ENCODE data around the gene C19orf12.
A peak's percentile ranks its signal among the peaks of the same experiment; 100 is the strongest.

Gene C19orf12

DNA sequence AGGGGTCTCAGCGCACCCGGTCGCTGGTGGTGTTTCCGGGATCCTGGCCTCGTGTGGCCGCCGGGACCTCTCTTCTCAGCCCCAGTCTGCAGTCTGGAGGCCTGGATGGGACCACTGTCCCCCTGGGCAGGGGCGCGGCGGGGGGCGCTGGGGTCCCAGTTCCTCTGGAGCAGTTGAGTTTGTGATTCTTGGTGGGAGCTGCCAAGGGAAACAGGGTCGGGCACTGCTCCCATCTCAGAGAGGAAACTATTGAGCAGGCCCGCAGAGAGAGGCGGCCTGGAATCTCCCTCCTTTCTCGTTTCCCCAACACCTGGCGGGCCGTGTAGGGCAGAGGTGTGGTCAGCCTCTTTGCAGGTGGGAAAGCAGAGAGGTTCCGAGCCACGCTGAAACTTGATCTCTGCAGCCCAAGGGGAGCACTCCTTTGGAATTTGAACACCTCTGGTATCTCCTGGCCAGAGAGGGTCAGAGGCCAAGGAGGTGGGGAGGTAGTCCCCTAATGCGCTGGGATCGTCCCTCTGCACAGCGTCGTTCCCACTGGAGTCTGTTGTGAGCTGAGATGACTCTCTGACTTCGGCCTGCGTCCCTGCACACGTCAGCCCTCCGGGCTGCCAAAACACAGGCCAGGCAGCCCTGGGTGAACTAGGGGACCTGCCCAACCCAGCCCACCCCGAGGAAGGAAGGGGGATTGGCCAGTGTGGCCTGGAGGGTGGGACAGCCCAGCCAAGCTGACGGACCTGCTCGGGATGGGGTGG, 49.1 kb downstream of the C19orf12 start:
- H3K4me3 ChIP-seq (ENCODE audit: severe bottlenecking) = peak overlapping the region; percentile 71
- H3K27me3 ChIP-seq (ENCODE audit: insufficient read depth, poor library complexity, severe bottlenecking) = no peaks in the 10 kb centered on the region
- ATAC-seq (ENCODE audit: low read depth) = peak; percentile 43
- peaks cover 27% of the 10 kb centered on the region for H3K4me1 ChIP-seq (ENCODE audit: insufficient read depth, poor library complexity, severe bottlenecking)
- H3K36me3 ChIP-seq (ENCODE audit: low read depth) = no peaks in the 10 kb centered on the region
- DNase-seq (ENCODE audit: low spot score) = no peak
- TF ChIP-seq, protein P1, sequence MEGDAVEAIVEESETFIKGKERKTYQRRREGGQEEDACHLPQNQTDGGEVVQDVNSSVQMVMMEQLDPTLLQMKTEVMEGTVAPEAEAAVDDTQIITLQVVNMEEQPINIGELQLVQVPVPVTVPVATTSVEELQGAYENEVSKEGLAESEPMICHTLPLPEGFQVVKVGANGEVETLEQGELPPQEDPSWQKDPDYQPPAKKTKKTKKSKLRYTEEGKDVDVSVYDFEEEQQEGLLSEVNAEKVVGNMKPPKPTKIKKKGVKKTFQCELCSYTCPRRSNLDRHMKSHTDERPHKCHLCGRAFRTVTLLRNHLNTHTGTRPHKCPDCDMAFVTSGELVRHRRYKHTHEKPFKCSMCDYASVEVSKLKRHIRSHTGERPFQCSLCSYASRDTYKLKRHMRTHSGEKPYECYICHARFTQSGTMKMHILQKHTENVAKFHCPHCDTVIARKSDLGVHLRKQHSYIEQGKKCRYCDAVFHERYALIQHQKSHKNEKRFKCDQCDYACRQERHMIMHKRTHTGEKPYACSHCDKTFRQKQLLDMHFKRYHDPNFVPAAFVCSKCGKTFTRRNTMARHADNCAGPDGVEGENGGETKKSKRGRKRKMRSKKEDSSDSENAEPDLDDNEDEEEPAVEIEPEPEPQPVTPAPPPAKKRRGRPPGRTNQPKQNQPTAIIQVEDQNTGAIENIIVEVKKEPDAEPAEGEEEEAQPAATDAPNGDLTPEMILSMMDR (IDR thresholded peaks at IDR 0.05; ENCODE audit: poor library complexity, severe bottlenecking) = no peak
- no peaks in the 10 kb centered on the region for H3K9me3 ChIP-seq (ENCODE audit: severe bottlenecking)
- no peak overlapping the region for H3K27ac ChIP-seq (ENCODE audit: poor library complexity, severe bottlenecking)

DNA sequence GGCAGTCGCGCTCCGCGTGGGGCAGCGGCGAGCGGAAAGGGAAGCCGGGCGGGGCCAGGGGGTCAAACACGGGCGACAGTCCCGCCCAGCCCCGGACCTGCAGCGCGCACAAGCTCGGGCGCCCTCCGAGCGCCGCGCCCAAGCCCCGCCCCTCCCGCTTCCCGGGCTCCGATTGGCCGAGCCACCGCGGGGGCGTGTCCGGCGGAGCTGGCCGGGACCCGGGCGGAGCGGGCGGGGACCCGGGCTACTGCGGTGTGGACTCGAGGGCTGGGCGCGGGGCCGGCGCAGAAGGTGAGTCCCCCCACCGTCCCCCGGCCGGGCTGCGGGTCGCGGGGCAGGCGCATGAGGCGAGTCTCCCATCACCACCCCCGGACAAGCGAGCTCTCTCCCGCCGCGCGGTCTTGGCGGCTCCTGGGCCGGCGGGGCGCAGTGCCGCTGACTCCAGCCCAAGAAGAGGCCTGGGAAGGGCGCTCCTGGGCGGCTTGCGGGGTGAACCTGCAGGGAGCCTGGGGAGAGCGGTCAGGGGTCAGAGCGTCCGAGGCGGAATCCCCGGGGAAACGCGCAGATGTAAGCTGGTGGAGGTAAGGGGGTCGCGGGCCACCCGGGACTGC, 49.7 kb downstream of the C19orf12 start, which contains the start of gene PLEKHF1:
Gene PLEKHF1, plus strand, starts transcription at position 247 of the 611 bp plus-strand sequence. CDS start 8,379 bp downstream, outside the sequence.
- Histone ChIP-seq H3K9me3 (ENCODE audit: severe bottlenecking) (no peaks in the 10 kb centered on the region), H3K4me3 (ENCODE audit: severe bottlenecking) (peak within 1 kb of the TSS; percentile 71), H3K36me3 (ENCODE audit: low read depth) (no peaks in the 10 kb centered on the region), H3K4me1 (ENCODE audit: insufficient read depth, poor library complexity, severe bottlenecking) (peaks cover 26% of the 10 kb centered on the region), H3K27ac (ENCODE audit: poor library complexity, severe bottlenecking) (no peak within 1 kb of the TSS), H3K27me3 (ENCODE audit: insufficient read depth, poor library complexity, severe bottlenecking) (no peaks in the 10 kb centered on the region)
- ATAC-seq (ENCODE audit: low read depth) (peak; percentile 84), DNase-seq (ENCODE audit: low spot score) (peak; percentile 64)
- TF ChIP-seq, protein P1 (IDR thresholded peaks at IDR 0.05; ENCODE audit: poor library complexity, severe bottlenecking) = no peak

DNA sequence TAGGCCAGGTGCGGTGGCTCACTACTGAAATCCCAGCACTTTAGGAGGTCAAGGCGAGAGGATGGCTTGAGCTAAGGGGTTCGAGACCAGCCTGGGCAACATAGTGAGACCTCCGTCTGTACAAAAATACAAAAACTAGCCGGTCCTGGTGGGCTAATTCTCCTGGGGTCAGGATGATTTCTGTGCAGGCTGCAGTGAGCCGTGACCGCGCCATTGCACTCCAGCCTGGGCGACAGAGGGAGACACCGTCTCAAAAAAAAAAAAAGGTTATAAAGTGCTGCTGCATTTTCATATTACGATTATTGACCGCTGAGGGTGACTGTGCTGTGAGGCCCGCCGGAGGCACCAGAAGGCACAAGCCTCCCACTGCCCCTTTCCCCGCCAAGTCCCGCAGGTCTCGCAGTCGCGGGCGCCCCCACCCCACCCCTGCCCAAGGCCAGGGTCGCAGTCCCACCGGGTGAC, 50.3 kb downstream of the C19orf12 start:
- Histone ChIP-seq H3K27ac (ENCODE audit: poor library complexity, severe bottlenecking) (no peak overlapping the region), H3K4me1 (ENCODE audit: insufficient read depth, poor library complexity, severe bottlenecking) (peaks cover 26% of the 10 kb centered on the region), H3K36me3 (ENCODE audit: low read depth) (no peaks in the 10 kb centered on the region), H3K4me3 (ENCODE audit: severe bottlenecking) (peak overlapping the region; percentile 71), H3K9me3 (ENCODE audit: severe bottlenecking) (no peaks in the 10 kb centered on the region), H3K27me3 (ENCODE audit: insufficient read depth, poor library complexity, severe bottlenecking) (no peaks in the 10 kb centered on the region)
- DNase-seq (ENCODE audit: low spot score) (no peak), ATAC-seq (ENCODE audit: low read depth) (peak; percentile 6)
- TF ChIP-seq, protein P1 (IDR thresholded peaks at IDR 0.05; ENCODE audit: poor library complexity, severe bottlenecking) = no peak

DNA sequence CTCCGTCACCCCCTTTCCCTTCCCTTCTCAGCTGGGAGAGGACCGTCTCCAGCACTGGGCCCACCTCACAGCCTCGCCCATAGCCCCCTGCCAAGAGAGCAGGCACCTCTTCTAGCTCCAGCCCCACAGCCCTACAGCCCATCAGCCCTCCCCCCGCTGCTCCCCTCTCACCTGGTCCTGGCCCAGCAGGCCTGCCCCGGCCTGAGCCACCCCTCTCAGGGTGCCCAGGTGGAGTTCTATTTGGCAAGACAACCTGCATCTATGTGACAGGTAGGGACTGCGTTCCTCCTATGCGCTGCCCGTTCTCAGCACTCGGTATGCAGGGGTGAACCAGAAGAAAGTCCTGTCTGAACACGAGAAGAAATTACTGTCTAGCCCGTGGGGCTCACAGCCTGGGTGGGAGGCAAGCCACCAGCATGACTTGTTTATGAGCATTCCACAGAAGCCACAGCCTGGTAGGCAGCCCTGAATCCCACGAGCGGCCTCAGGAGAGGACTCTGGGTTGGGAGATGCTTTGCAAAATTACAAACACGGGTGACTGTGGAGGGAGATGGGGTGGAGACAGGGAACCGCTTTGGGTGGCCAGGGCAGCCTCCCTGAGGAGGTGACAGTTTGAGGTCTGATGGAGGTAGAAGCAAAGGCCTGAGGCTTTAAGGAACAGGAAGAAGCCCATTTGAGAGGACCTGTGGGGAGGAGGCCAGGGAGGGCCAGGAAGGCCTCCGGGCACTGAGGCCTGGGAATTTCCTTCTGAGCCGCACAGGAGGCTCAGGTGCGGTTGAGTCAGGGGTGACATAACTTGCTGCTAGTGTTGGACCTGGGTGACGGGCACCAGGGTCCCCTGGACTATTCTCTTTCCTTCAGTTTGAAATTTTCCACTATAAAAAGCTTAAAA, 51.0 kb downstream of the C19orf12 start:
- no peak for ATAC-seq (ENCODE audit: low read depth)
- H3K4me3 ChIP-seq (ENCODE audit: severe bottlenecking) = no peak overlapping the region
- H3K27me3 ChIP-seq (ENCODE audit: insufficient read depth, poor library complexity, severe bottlenecking) = no peaks in the 10 kb centered on the region
- H3K27ac ChIP-seq (ENCODE audit: poor library complexity, severe bottlenecking) = no peak overlapping the region
- no peak for DNase-seq (ENCODE audit: low spot score)
- H3K4me1 ChIP-seq (ENCODE audit: insufficient read depth, poor library complexity, severe bottlenecking) = peaks cover 26% of the 10 kb centered on the region
- no peaks in the 10 kb centered on the region for H3K36me3 ChIP-seq (ENCODE audit: low read depth)
- no peaks in the 10 kb centered on the region for H3K9me3 ChIP-seq (ENCODE audit: severe bottlenecking)
- TF ChIP-seq, protein P1 (IDR thresholded peaks at IDR 0.05; ENCODE audit: poor library complexity, severe bottlenecking) = no peak
